Fibroblast of mammary gland (primary cell): Measurements from ENCODE around the gene FBLN2.

ENCODE experiments used
- DNase-seq: peaks from one replicate; pipeline ENCODE4 v3.0.0-alpha.2; 2010; ENCODE audit warnings: low read depth
- H3K4me3 ChIP-seq: 2 replicates; pipeline ENCODE4 v1.5.1; 2011; ENCODE audit warnings: low read depth, mild to moderate bottlenecking, low read length, moderate library complexity; ENCODE audit not compliant: control insufficient read depth
- CTCF ChIP-seq: conservative IDR thresholded peaks from 2 replicates; pipeline ENCODE4 v1.5.1; 2011; ENCODE audit warnings: low read depth, low read length, inconsistent platforms; ENCODE audit not compliant: control insufficient read depth, insufficient read depth

FBLN2 gene

DNA sequence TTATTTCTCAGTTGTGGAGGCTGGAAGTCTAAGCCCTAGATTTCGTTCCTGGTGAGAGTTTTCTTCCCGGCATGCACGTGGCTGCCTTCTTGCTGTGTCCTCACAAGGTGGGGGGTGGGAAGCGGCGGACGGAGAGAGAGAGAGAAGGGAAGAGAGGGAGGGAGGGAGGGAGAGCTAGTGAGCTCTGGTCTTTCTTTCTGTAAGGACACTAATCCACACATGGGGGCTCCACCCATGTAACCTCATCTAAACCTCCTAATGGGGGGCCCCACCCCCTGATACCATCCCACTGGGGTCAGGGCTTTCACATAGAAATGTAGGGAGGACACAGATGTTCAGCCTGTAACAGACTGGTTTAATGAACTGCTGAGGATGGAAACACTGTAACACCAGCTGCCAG lies 7.3 kb downstream of the FBLN2 start:
- no peak overlapping the region for H3K4me3 ChIP-seq
- DNase-seq = no peak
- no peak for TF ChIP-seq CTCF

DNA sequence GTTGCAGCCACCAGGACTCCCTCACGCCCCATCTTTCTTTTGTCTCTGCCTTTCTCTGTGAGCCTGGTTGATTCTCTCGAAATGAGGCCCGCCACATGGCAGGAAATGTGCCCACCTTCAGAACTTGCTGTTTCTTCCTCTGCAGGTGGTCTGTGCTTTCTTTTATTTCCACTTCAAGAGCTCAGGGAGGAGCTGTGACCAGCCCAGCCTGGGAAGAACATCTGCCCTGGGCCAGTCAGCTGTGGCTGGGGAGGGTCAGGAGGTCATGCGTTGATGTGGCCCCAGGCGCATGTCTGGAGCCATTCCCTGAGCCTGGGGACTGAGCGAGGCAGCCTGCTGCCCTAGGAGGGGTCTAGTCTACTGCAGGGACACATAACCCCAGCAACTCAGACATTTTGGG lies 8.0 kb downstream of the FBLN2 start:
- TF ChIP-seq CTCF = no peak
- DNase-seq = no peak
- no peak overlapping the region for H3K4me3 ChIP-seq

- no peak for DNase-seq
- H3K4me3 ChIP-seq = no peak overlapping the region
- no peak for TF ChIP-seq CTCF
These were observed 8.5 kb downstream of the FBLN2 start for GRCh38 chr3:13557417-13557816.

GRCh38 chr3:13557926-13558325 lies 9.0 kb downstream of the FBLN2 start:
- TF ChIP-seq CTCF = no peak
- H3K4me3 ChIP-seq = no peak overlapping the region
- DNase-seq = no peak

- no peak for DNase-seq
- H3K4me3 ChIP-seq = no peak overlapping the region
- no peak for TF ChIP-seq CTCF
These were observed 9.7 kb downstream of the FBLN2 start for GRCh38 chr3:13558651-13559050.

DNA sequence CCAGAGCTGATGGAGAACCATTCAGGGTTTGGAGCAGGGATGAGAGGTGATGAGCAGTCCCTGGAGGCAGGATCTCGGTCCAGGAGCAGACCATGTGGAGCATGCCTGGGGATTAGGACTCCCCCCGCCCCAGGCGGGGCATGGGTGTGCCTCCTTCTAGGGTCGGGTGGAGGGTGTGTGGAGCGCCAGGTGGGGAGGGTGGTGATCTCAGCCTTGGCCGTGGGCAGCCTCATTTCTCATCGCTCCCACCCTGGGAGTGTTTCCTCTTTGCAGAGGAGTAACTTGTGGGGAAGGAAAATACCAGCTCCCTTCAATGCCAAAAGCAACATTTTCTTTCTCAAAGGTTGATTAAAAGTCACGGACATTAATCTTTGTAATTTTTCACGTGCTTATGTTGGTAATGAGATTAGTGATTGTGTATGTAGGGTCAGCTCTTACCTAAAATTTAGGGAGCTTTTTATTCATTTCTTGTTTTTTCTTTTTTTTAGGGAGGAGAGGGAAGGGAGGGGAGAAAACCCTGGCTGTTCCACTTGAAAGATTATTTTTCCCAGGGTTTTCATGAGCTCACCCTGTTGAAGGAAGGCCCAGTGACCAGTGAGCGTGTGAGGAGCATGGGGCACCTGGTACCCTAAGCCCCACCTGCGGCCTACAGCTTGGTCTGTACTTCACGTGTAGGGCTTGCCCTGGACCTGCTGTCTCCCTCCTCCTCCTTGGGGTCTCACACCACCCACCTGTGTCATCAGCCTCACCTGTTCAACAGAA lies 11.0 kb downstream of the FBLN2 start:
- DNase-seq = no peak
- no peak for TF ChIP-seq CTCF
- H3K4me3 ChIP-seq = no peak overlapping the region
